Neural progenitor cell (in vitro differentiated cells): Measurements from ENCODE around the gene MEIS1. TPM values are rescaled to one million over a fixed set of nuclear protein-coding genes. Genes with fewer than 3 reads are reported as not detected.
A peak's percentile ranks its signal among the peaks of the same experiment; 100 is the strongest.

ENCODE experiments used
- DNase-seq: peaks from one replicate; pipeline ENCODE4 v3.0.0-alpha.2; 2016; ENCODE audit warnings: low spot score
- H2AFZ ChIP-seq: fragments of 200-600 bp; sonication (generic); replicated peaks from 2 replicates; pipeline ENCODE4 v1.6.1; 2016; ENCODE audit warnings: antibody characterized with exemption
- H3F3A ChIP-seq: fragments of 200-600 bp; sonication (generic); 2 replicates; pipeline ENCODE4 v1.6.1; 2016; ENCODE audit warnings: antibody characterized with exemption, low read depth
- H3K27ac ChIP-seq: fragments of 200-600 bp; sonication (generic); 2 replicates; pipeline ENCODE4 v1.5.1; 2016; ENCODE audit warnings: mild to moderate bottlenecking
- H3K27me3 ChIP-seq: fragments of 200-600 bp; sonication (generic); 2 replicates; pipeline ENCODE4 v1.6.1; 2016; ENCODE audit warnings: mild to moderate bottlenecking, moderate library complexity
- H3K36me3 ChIP-seq: fragments of 200-600 bp; sonication (generic); 2 replicates; pipeline ENCODE4 v1.5.1; 2016
- H3K4me1 ChIP-seq: fragments of 200-600 bp; sonication (generic); 2 replicates; pipeline ENCODE4 v1.6.1; 2016; ENCODE audit warnings: mixed run types
- H3K4me2 ChIP-seq: fragments of 200-600 bp; sonication (generic); 2 replicates; pipeline ENCODE4 v1.6.1; 2016
- H3K4me3 ChIP-seq: fragments of 200-600 bp; sonication (generic); 2 replicates; pipeline ENCODE4 v1.5.1; 2016
- H3K79me2 ChIP-seq: fragments of 200-600 bp; sonication (generic); 2 replicates; pipeline ENCODE4 v1.6.1; 2016; ENCODE audit warnings: low read depth
- H3K9ac ChIP-seq: fragments of 200-600 bp; sonication (generic); 2 replicates; pipeline ENCODE4 v1.6.1; 2016
- H3K9me3 ChIP-seq: fragments of 200-600 bp; sonication (generic); 2 replicates; pipeline ENCODE4 v1.5.1; 2016; ENCODE audit warnings: low read depth
- H4K20me1 ChIP-seq: fragments of 200-600 bp; sonication (generic); 2 replicates; pipeline ENCODE4 v1.6.1; 2016; ENCODE audit warnings: low read depth
- H3K27ac Mint-ChIP-seq: 3 replicates; pipeline ENCODE4 v1.8.0; 2021; ENCODE audit warnings: mixed read lengths
- H3K27me3 Mint-ChIP-seq: 2 replicates; pipeline ENCODE4 v1.8.0; 2022; ENCODE audit warnings: low read depth, mild to moderate bottlenecking, inconsistent platforms, moderate library complexity, mixed read lengths; ENCODE audit not compliant: insufficient read depth
- H3K36me3 Mint-ChIP-seq: 3 replicates; pipeline ENCODE4 v1.8.0; 2021; ENCODE audit warnings: mixed read lengths
- H3K4me1 Mint-ChIP-seq: 3 replicates; pipeline ENCODE4 v1.8.0; 2021; ENCODE audit warnings: mixed read lengths
- H3K4me3 Mint-ChIP-seq: 3 replicates; pipeline ENCODE4 v1.8.0; 2021; ENCODE audit warnings: mild to moderate bottlenecking, moderate library complexity, mixed read lengths
- H3K9me3 Mint-ChIP-seq: 3 replicates; pipeline ENCODE4 v1.8.0; 2020; ENCODE audit warnings: mixed read lengths
- CTCF ChIP-seq: fragments of 200-600 bp; sonication (generic); IDR thresholded peaks from 2 replicates; pipeline ENCODE4 v1.5.1; 2017; ENCODE audit warnings: antibody characterized with exemption, mild to moderate bottlenecking
- EZH2 ChIP-seq: fragments of 200-600 bp; sonication (generic); IDR thresholded peaks from 2 replicates; pipeline ENCODE4 v1.6.1; 2017; ENCODE audit warnings: antibody characterized with exemption, mild to moderate bottlenecking, moderate library complexity
- EZH2phosphoT487 ChIP-seq: fragments of 200-600 bp; sonication (generic); IDR thresholded peaks from 2 replicates; pipeline ENCODE4 v1.6.1; 2017; ENCODE audit warnings: antibody characterized with exemption
- total RNA-seq: library from RNA; depleted of rRNA; stranded (reverse); fragments of >200 nt; gene quantifications from 2 replicates; pipeline ENCODE4 v1.2.3, GENCODE V29; 2015; ENCODE audit warnings: low replicate concordance

MEIS1 gene
- total RNA-seq, 1 donor from 2014 or later = 14.7 TPM

GRCh38 chr2:66515743-66516142 lies 80.8 kb downstream of the MEIS1 start:
- peaks cover 2% of the 10 kb centered on the region for H3K27me3 Mint-ChIP-seq
- Histone ChIP-seq H2AFZ (no peak overlapping the region), H3K4me2 (no peak overlapping the region), H3K79me2 (no peaks in the 10 kb centered on the region), H3K9ac (no peak overlapping the region), H3K4me3 (no peak overlapping the region), H3K4me1 (peaks cover 22% of the 10 kb centered on the region), H3K36me3 (no peaks in the 10 kb centered on the region), H3K27me3 (no peaks in the 10 kb centered on the region), H3K27ac (no peak overlapping the region), H3F3A (peaks cover 9% of the 10 kb centered on the region), H3K9me3 (no peaks in the 10 kb centered on the region), H4K20me1 (no peaks in the 10 kb centered on the region)
- TF ChIP-seq EZH2phosphoT487 (no peak), CTCF (no peak), EZH2 (no peak)
- H3K27ac Mint-ChIP-seq = no peak overlapping the region
- no peak for DNase-seq
- no peaks in the 10 kb centered on the region for H3K9me3 Mint-ChIP-seq
- H3K4me1 Mint-ChIP-seq = peaks cover 47% of the 10 kb centered on the region
- H3K4me3 Mint-ChIP-seq = no peak overlapping the region
- peaks cover 7% of the 10 kb centered on the region for H3K36me3 Mint-ChIP-seq

DNA sequence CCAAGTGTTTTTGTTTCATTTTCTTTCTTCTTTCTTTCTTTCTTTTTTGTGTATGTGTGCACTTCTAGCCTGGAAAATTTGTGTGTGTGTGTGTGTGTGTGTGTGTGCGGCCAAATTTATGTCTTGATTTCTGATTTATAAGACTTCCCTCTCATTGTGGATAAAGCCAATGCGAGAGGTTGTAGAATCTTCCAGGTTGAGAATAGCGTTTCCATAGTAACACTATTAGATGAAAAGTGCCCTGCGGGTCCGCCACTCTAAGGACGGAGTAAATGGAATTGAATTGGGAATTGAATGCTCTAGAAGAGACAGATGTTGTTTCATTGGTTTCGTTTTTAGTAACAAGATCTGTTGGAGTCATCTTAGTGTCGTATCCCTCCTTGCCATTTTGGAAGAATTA lies 81.6 kb downstream of the MEIS1 start:
- no peaks in the 10 kb centered on the region for H3K36me3 ChIP-seq
- Mint-ChIP-seq H3K27me3 (peaks cover 7% of the 10 kb centered on the region), H3K36me3 (peaks cover 7% of the 10 kb centered on the region), H3K9me3 (no peaks in the 10 kb centered on the region), H3K4me3 (no peak overlapping the region), H3K4me1 (peaks cover 48% of the 10 kb centered on the region), H3K27ac (no peak overlapping the region)
- H3K4me2 ChIP-seq = no peak overlapping the region
- no peaks in the 10 kb centered on the region for H3K79me2 ChIP-seq
- peaks cover 18% of the 10 kb centered on the region for H3K4me1 ChIP-seq
- DNase-seq = no peak
- no peak for TF ChIP-seq CTCF
- no peak for TF ChIP-seq EZH2
- TF ChIP-seq EZH2phosphoT487 = no peak
- no peak overlapping the region for H3K9ac ChIP-seq
- H3K9me3 ChIP-seq = no peaks in the 10 kb centered on the region
- H3F3A ChIP-seq = peaks cover 9% of the 10 kb centered on the region
- no peak overlapping the region for H3K27ac ChIP-seq
- no peak overlapping the region for H3K4me3 ChIP-seq
- no peaks in the 10 kb centered on the region for H3K27me3 ChIP-seq
- no peak overlapping the region for H2AFZ ChIP-seq
- H4K20me1 ChIP-seq = no peaks in the 10 kb centered on the region

- Histone ChIP-seq H4K20me1 (no peaks in the 10 kb centered on the region), H3K79me2 (no peaks in the 10 kb centered on the region)
- no peak overlapping the region for H3K27ac Mint-ChIP-seq
Observed at GRCh38 chr2:66517772-66518171, 82.8 kb downstream of the MEIS1 start.

More at GRCh38 chr2:66517772-66518171, 82.8 kb downstream of the MEIS1 start:
- peak overlapping the region; percentile 57 for H3K4me2 ChIP-seq
- H3K27ac ChIP-seq = peak overlapping the region; percentile 36
- H3K27me3 ChIP-seq = no peaks in the 10 kb centered on the region
- no peak for TF ChIP-seq EZH2
- no peak for TF ChIP-seq EZH2phosphoT487
- TF ChIP-seq CTCF = no peak
- peaks cover 23% of the 10 kb centered on the region for H3K4me1 ChIP-seq
- no peaks in the 10 kb centered on the region for H3K36me3 ChIP-seq
- H3K9ac ChIP-seq = no peak overlapping the region
- no peak overlapping the region for H3K4me3 ChIP-seq
- no peaks in the 10 kb centered on the region for H3K9me3 ChIP-seq
- H3F3A ChIP-seq = peaks cover 9% of the 10 kb centered on the region
- Mint-ChIP-seq H3K4me1 (peaks cover 48% of the 10 kb centered on the region), H3K9me3 (no peaks in the 10 kb centered on the region), H3K36me3 (peaks cover 7% of the 10 kb centered on the region), H3K27me3 (peaks cover 7% of the 10 kb centered on the region), H3K4me3 (no peak overlapping the region)
- DNase-seq = peak; percentile 36
- H2AFZ ChIP-seq = no peak overlapping the region
